Transverse colon (tissue), 4 donors: ENCODE data around the gene DUSP15. TPM values are rescaled to one million over a fixed set of nuclear protein-coding genes. Genes with fewer than 3 reads are reported as not detected.
"Not testable (repeated sequence)": the region's sequence is repeated elsewhere in the genome, so short reads cannot be mapped to it uniquely, and the experiment has no call there.

Source experiments
- DNase-seq: peaks from one replicate; pipeline ENCODE4 v3.0.0-alpha.2; 2019
- H3K27ac ChIP-seq, 4 donors: fragments of 200-600 bp; sonication (generic); 2 replicates each; pipeline ENCODE4 v1.5.1; 2016 to 2018; ENCODE audit warnings: inconsistent platforms in 4 of 4
- H3K27me3 ChIP-seq: fragments of 200-600 bp; sonication (generic); 2 replicates; pipeline ENCODE4 v1.5.1; 2017; ENCODE audit warnings: inconsistent platforms
- H3K36me3 ChIP-seq, 4 donors: fragments of 200-600 bp; sonication (generic); 2 replicates each; pipeline ENCODE4 v1.5.1; 2017 to 2019; ENCODE audit warnings: inconsistent platforms in 4 of 4
- H3K4me1 ChIP-seq, 4 donors: fragments of 200-600 bp; sonication (generic); 2 replicates each; pipeline ENCODE4 v1.5.1; 2017 to 2020; ENCODE audit warnings: inconsistent platforms in 4 of 4
- H3K4me3 ChIP-seq, 4 donors: fragments of 200-600 bp; sonication (generic); 1 replicate in 1 of 4; 2 replicates in 3 of 4; pipeline versions ENCODE4 v1.5.1 to v1.6.1; 2017 to 2019; ENCODE audit warnings: inconsistent platforms in 4 of 4
- H3K9me3 ChIP-seq, 2 donors: fragments of 200-600 bp; sonication (generic); 2 replicates each; pipeline ENCODE4 v1.5.1; 2017 to 2019; ENCODE audit warnings: inconsistent platforms in 2 of 2
- CTCF ChIP-seq, 5 experiments: fragments of 200-600 bp in 3 of 5; fragments of 450-650 bp in 2 of 5; sonication (generic) in 3 of 5; IDR thresholded peaks; 1 replicate in 2 of 5; 2 replicates in 3 of 5; pipeline ENCODE4 v1.5.1; 2016 to 2017; ENCODE audit warnings: antibody characterized with exemption in 5 of 5, inconsistent platforms in 3 of 5, mild to moderate bottlenecking in 2 of 5, moderate library complexity in 1 of 5
- EP300 ChIP-seq: sonication (generic); formaldehyde crosslinking; IDR thresholded peaks from one replicate; pipeline ENCODE4 v1.6.1; 2017; ENCODE audit warnings: antibody characterized with exemption, low read depth
- POLR2A ChIP-seq: fragments of 450-650 bp; IDR thresholded peaks from one replicate; pipeline ENCODE4 v1.6.1; 2016; ENCODE audit warnings: antibody characterized with exemption, mild to moderate bottlenecking, moderate library complexity
- POLR2AphosphoS5 ChIP-seq, 3 donors: sonication (generic); formaldehyde crosslinking; IDR thresholded peaks; one replicate each; pipeline ENCODE4 v1.6.1; 2016; ENCODE audit warnings: antibody characterized with exemption in 3 of 3
- WGBS, 2 donors: methylation state at CpG; one replicate each; pipeline ENCODE4 v1.1.5; 2018; ENCODE audit warnings: low coverage in 1 of 2; 5-methylcytosine and 5-hydroxymethylcytosine counted together
- in situ Hi-C, 4 donors: fragments of 200-750 bp; cut with MboI; loops; one replicate each; pipeline versions ENCODE4 v1.15.0 to v1.15.1; 2017; ENCODE audit warnings: low sequenced_read_pairs in 3 of 4, low pct_ligation_motif_present in 1 of 4, low pct_unique_long_range_greater_than_20kb in 1 of 4
- intact Hi-C: fragments of 100-400 bp; cut with DNase I; formaldehyde crosslinking; loops from one replicate; pipeline ENCODE4 v1.15.1; 2023; ENCODE audit warnings: low total_unique reads
- total RNA-seq, 4 donors: library from RNA; depleted of rRNA; stranded (reverse); fragments of >200 nt; gene quantifications; one replicate each; pipeline ENCODE4 v1.1.0, GENCODE V29; 2016

DUSP15 gene
- total RNA-seq, 4 donors from 2014 or later = 1.1 TPM; not detected in 3

- Histone ChIP-seq H3K4me3 (no peak overlapping the region), H3K27ac (no peak overlapping the region), H3K9me3 (no peaks in the 10 kb centered on the region), H3K27me3 (no peaks in the 10 kb centered on the region), H3K36me3 (no peaks in the 10 kb centered on the region), H3K4me1 (peaks cover 0 to 13% (median 10%) of the 10 kb centered on the region in 4 donors)
- TF ChIP-seq POLR2A = no peak
- no peak for TF ChIP-seq POLR2AphosphoS5 (IDR thresholded peaks at IDR 0.05)
- no peak for TF ChIP-seq EP300
- no peak for TF ChIP-seq CTCF (IDR thresholded peaks at IDR 0.05)
- WGBS, 2 donors = 89% methylated on average over 14 of the region's 17 CpGs; no CpG with 5 or more reads in 1 of the 2 donors
- DNase-seq = no peak
- in situ Hi-C loops (no loop called here), intact Hi-C loops (loop anchor here (2.0 kb wide), 1 partner anchor 67 kb away; no protein-coding TSS in a partner anchor)
Observed at GRCh38 chr20:31831771-31832306, 38.5 kb downstream of the DUSP15 start.

GRCh38 chr20:31831211-31831610, 39.1 kb downstream of the DUSP15 start:
- DNase-seq = no peak
- WGBS, 2 donors = 86 to 100% methylated on average over 1 to 6 of the region's 6 CpGs
- intact Hi-C loops = loop anchor here (2.0 kb wide), 1 partner anchor 68 kb away; no protein-coding TSS in a partner anchor
- no peak overlapping the region for H3K27ac ChIP-seq
- in situ Hi-C loops = no loop called here
- peaks cover 0 to 7% (median 5%) of the 10 kb centered on the region in 4 donors for H3K4me1 ChIP-seq
- no peaks in the 10 kb centered on the region for H3K9me3 ChIP-seq
- H3K27me3 ChIP-seq = no peaks in the 10 kb centered on the region
- no peaks in the 10 kb centered on the region for H3K36me3 ChIP-seq
- TF ChIP-seq POLR2A (no peak), POLR2AphosphoS5 (IDR thresholded peaks at IDR 0.05) (no peak), EP300 (no peak), CTCF (IDR thresholded peaks at IDR 0.05) (no peak)
- H3K4me3 ChIP-seq = no peak overlapping the region

GRCh38 chr20:31830406-31830981, 39.8 kb downstream of the DUSP15 start:
- H3K27ac ChIP-seq = no peak overlapping the region
- no peaks in the 10 kb centered on the region for H3K36me3 ChIP-seq
- intact Hi-C loops = loop anchor here (2.0 kb wide), 1 partner anchor 68 kb away; no protein-coding TSS in a partner anchor
- no peaks in the 10 kb centered on the region for H3K27me3 ChIP-seq
- no peaks in the 10 kb centered on the region for H3K4me1 ChIP-seq
- no peak overlapping the region for H3K4me3 ChIP-seq
- in situ Hi-C loops = no loop called here
- H3K9me3 ChIP-seq = no peaks in the 10 kb centered on the region
- 87% methylated on average over 8 of the region's 8 CpGs; no CpG with 5 or more reads in 1 of the 2 donors for WGBS, 2 donors
- TF ChIP-seq POLR2AphosphoS5 (IDR thresholded peaks at IDR 0.05) (no peak), CTCF (IDR thresholded peaks at IDR 0.05) (no peak), EP300 (no peak), POLR2A (no peak)
- no peak for DNase-seq

GRCh38 chr20:31829731-31830130, 40.6 kb downstream of the DUSP15 start:
- Histone ChIP-seq H3K27ac (no peak overlapping the region), H3K9me3 (no peaks in the 10 kb centered on the region), H3K4me1 (no peaks in the 10 kb centered on the region), H3K36me3 (no peaks in the 10 kb centered on the region), H3K27me3 (no peaks in the 10 kb centered on the region), H3K4me3 (no peak overlapping the region)
- no peak for TF ChIP-seq CTCF (IDR thresholded peaks at IDR 0.05)
- no peak for TF ChIP-seq EP300
- TF ChIP-seq POLR2A = no peak
- TF ChIP-seq POLR2AphosphoS5 (IDR thresholded peaks at IDR 0.05) = no peak
- WGBS, 2 donors = 80% methylated on average over 6 of the region's 6 CpGs; no CpG with 5 or more reads in 1 of the 2 donors
- intact Hi-C loops = loop anchor here (2.0 to 10.0 kb wide), 2 partner anchors 69 to 205 kb away; no protein-coding TSS in a partner anchor
- DNase-seq = no peak
- in situ Hi-C loops = no loop called here

GRCh38 chr20:31828016-31828415, 42.3 kb downstream of the DUSP15 start:
- H3K36me3 ChIP-seq, DNase-seq, H3K27ac ChIP-seq, H3K27me3 ChIP-seq, H3K4me1 ChIP-seq, in situ Hi-C loops, H3K9me3 ChIP-seq, H3K4me3 ChIP-seq: not testable (repeated sequence)
- WGBS, 2 donors = 90 to 91% methylated on average over 3 to 11 of the region's 11 CpGs
- intact Hi-C loops = loop anchor here (10.0 kb wide), 1 partner anchor 207 kb away; no protein-coding TSS in a partner anchor
